CMK (cell line): ENCODE measurements around the gene SPON1.
"Not testable (repeated sequence)": the region's sequence is repeated elsewhere in the genome, so short reads cannot be mapped to it uniquely, and the experiment has no call there.

Experiments used
- DNase-seq: peaks from one replicate; pipeline ENCODE4 v3.0.0-alpha.2; 2010; ENCODE audit warnings: low read depth

Gene SPON1

GRCh38 chr11:14124886-14125285 lies 162.4 kb downstream of the SPON1 start:
- DNase-seq, result no peak

- DNase-seq, result no peak
Measured at GRCh38 chr11:14125529-14125928, 163.0 kb downstream of the SPON1 start.

- DNase-seq, result no peak
Measured at GRCh38 chr11:14127679-14128078, 165.2 kb downstream of the SPON1 start.

GRCh38 chr11:14132312-14132711 lies 169.8 kb downstream of the SPON1 start:
- no peak for DNase-seq

GRCh38 chr11:14133381-14133780 lies 170.9 kb downstream of the SPON1 start:
- DNase-seq, result no peak

- no peak for DNase-seq
Measured at GRCh38 chr11:14136561-14136960, 174.0 kb downstream of the SPON1 start.

- no peak for DNase-seq
Measured at GRCh38 chr11:14137284-14137683, 174.8 kb downstream of the SPON1 start.

- DNase-seq, result no peak
Measured at GRCh38 chr11:14140991-14141390, 178.5 kb downstream of the SPON1 start.

- DNase-seq, result no peak
Measured at GRCh38 chr11:14141676-14142075, 179.2 kb downstream of the SPON1 start.

- no peak for DNase-seq
Measured at GRCh38 chr11:14144934-14145333, 182.4 kb downstream of the SPON1 start.

- peak; percentile 7 for DNase-seq
Measured at GRCh38 chr11:14148653-14149273, 186.2 kb downstream of the SPON1 start.

GRCh38 chr11:14149683-14150082 lies 187.2 kb downstream of the SPON1 start:
- no peak for DNase-seq

GRCh38 chr11:14150878-14151277 lies 188.4 kb downstream of the SPON1 start:
- no peak for DNase-seq

- DNase-seq, result not testable (repeated sequence)
Measured at GRCh38 chr11:14154103-14154502, 191.6 kb downstream of the SPON1 start.

GRCh38 chr11:14158393-14158792 lies 195.9 kb downstream of the SPON1 start:
- DNase-seq, result no peak

- no peak for DNase-seq
Measured at GRCh38 chr11:14163576-14163975, 201.1 kb downstream of the SPON1 start.

GRCh38 chr11:14173679-14174078 lies 211.2 kb downstream of the SPON1 start:
- not testable (repeated sequence) for DNase-seq

GRCh38 chr11:14179116-14179820 lies 216.7 kb downstream of the SPON1 start:
- no peak for DNase-seq

- DNase-seq, result no peak
Measured at GRCh38 chr11:14181121-14181520, 218.6 kb downstream of the SPON1 start.

- no peak for DNase-seq
Measured at GRCh38 chr11:14182833-14183364, 220.4 kb downstream of the SPON1 start.

GRCh38 chr11:14184028-14184940 lies 221.8 kb downstream of the SPON1 start:
- DNase-seq, result no peak

GRCh38 chr11:14185461-14185860 lies 222.9 kb downstream of the SPON1 start:
- no peak for DNase-seq
